SH-SY5Y (cell line): Measurements from ENCODE around the gene PHACTR4.

Experiments used
- GATA2 ChIP-seq: IDR thresholded peaks from 2 replicates; pipeline ENCODE4 v1.6.1; 2011; ENCODE audit warnings: mild to moderate bottlenecking, low read depth, low read length
- GATA3 ChIP-seq: IDR thresholded peaks from 2 replicates; pipeline ENCODE4 v1.6.1; 2011; ENCODE audit warnings: low read depth, mild to moderate bottlenecking, low read length, moderate library complexity

DNA sequence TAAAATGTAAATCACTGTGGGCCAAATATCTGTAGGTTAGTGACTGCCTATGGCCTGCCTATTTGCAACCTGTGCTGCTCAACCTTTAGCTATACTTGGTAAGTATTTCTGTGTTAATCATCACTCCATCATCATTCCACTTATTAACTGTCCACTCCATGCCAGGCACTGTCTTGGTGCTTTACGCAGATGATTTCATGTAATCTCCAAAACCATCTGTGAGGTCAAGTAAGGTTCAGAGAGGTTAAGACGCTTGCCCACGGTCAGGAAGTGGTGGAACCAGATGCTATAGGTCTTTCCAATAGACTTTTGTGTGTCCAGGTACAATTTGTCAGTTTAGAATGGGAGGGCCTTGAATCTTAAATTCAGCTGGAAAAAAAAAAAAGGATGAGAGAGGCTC is 10.8 kb upstream of the PHACTR4 start:
- TF ChIP-seq GATA3 = no peak
- no peak for TF ChIP-seq GATA2
